Left lung (tissue), 10 donors: ENCODE results near the gene AZIN2. TPM values are rescaled to one million over a fixed set of nuclear protein-coding genes. Genes with fewer than 3 reads are reported as not detected.
A peak's percentile ranks its signal among the peaks of the same experiment; 100 is the strongest.

Source experiments
- ATAC-seq: fragments of 200-7000 bp; cut with Tn5 transposase; one replicate; pipeline ENCODE4 v1.9.1; 2020; ENCODE audit warnings: moderate library complexity
- DNase-seq, 4 donors: peaks; one replicate each; pipeline ENCODE4 v3.0.0-alpha.2; 2013 to 2020
- H3K27ac ChIP-seq, 2 donors: fragments of 200-600 bp; sonication (generic) in 1 of 2; one replicate each; pipeline versions ENCODE4 v1.5.0 to v1.8.0; 2020 to 2021
- H3K27me3 ChIP-seq, 2 donors: fragments of 200-600 bp; sonication (generic) in 1 of 2; one replicate each; pipeline versions ENCODE4 v1.5.0 to v1.8.0; 2020 to 2021
- H3K36me3 ChIP-seq, 2 donors: fragments of 200-600 bp; sonication (generic) in 1 of 2; one replicate each; pipeline versions ENCODE4 v1.5.0 to v1.8.0; 2020 to 2021
- H3K4me1 ChIP-seq, 2 donors: fragments of 200-600 bp; one replicate each; pipeline ENCODE4 v1.8.0; 2021
- H3K4me3 ChIP-seq, 2 donors: fragments of 200-600 bp; sonication (generic) in 1 of 2; one replicate each; pipeline versions ENCODE4 v1.5.0 to v1.8.0; 2020 to 2021; ENCODE audit warnings: mild to moderate bottlenecking in 1 of 2
- H3K9me3 ChIP-seq, 2 donors: fragments of 200-600 bp; sonication (generic) in 1 of 2; one replicate each; pipeline versions ENCODE4 v1.5.0 to v1.8.0; 2020 to 2021
- intact Hi-C, 2 donors: fragments of 100-400 bp; cut with DNase I; formaldehyde crosslinking; loops; one replicate each; pipeline versions ENCODE4 v1.11.2 to v1.14.2; 2022
- polyA plus RNA-seq, 6 donors: library from polyadenylated mRNA; unstranded; fragments of 120-200 nt; gene quantifications; one replicate each; pipeline ENCODE4 v1.2.1, GENCODE V29; 2013; ENCODE audit not compliant: insufficient read length in 6 of 6
- total RNA-seq, 2 donors: library from RNA; stranded (reverse); fragmentation: NEBNext Ultra II Directional; extraction: Animal tissue kit (Norgen Biotek cat#: 25700); gene quantifications; one replicate each; pipeline ENCODE4 v1.2.1, GENCODE V29; 2021
- TF ChIP-seq, protein P1 (sequence below), 2 donors: fragments of 200-600 bp; sonication (generic) in 1 of 2; IDR thresholded peaks; one replicate each; pipeline versions ENCODE4 v1.5.0 to v1.8.0; 2021; ENCODE audit warnings: antibody characterized with exemption in 2 of 2
- donor health status: DM: no; HTN: yes; CAD: no.
- donor health status: DM: no; HTN: no; CAD: no.

The AZIN2 gene
- total and polyA plus RNA-seq, 8 donors: 2.3 to 13.1 (median 8.6) TPM

DNA sequence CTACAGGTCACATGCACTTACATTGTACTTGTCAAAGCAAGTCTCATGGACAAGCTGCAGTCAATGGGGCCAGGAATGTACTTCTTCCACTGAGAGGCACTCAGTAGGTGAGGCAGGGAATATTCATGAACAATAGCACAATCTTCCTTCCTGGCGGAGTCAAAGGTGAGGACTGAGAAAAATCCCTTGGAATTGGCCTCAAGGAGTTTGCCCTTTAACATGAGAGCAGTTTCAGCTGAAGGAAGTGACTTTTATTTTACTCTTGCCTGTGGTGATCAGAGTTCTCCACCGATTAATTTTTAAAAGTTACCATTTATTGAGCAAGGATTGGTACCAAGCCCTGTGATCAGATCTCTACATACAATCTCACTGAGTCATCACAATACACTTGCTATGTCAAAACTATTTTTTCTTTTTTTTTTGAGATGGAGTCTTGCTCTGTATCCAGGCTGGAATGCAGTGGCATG is 33.1 kb upstream of the AZIN2 start:
- Histone ChIP-seq H3K4me3 (no peak overlapping the region), H3K9me3 (no peaks in the 10 kb centered on the region), H3K4me1 (peaks cover 0 to 35% of the 10 kb centered on the region in 2 donors), H3K27ac (peak overlapping the region in 1 of 2 donors; percentile 26), H3K36me3 (no peaks in the 10 kb centered on the region), H3K27me3 (no peaks in the 10 kb centered on the region)
- TF ChIP-seq, protein P1, sequence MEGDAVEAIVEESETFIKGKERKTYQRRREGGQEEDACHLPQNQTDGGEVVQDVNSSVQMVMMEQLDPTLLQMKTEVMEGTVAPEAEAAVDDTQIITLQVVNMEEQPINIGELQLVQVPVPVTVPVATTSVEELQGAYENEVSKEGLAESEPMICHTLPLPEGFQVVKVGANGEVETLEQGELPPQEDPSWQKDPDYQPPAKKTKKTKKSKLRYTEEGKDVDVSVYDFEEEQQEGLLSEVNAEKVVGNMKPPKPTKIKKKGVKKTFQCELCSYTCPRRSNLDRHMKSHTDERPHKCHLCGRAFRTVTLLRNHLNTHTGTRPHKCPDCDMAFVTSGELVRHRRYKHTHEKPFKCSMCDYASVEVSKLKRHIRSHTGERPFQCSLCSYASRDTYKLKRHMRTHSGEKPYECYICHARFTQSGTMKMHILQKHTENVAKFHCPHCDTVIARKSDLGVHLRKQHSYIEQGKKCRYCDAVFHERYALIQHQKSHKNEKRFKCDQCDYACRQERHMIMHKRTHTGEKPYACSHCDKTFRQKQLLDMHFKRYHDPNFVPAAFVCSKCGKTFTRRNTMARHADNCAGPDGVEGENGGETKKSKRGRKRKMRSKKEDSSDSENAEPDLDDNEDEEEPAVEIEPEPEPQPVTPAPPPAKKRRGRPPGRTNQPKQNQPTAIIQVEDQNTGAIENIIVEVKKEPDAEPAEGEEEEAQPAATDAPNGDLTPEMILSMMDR (IDR thresholded peaks at IDR 0.05): no peak
- intact Hi-C loops: no loop called here
- DNase-seq (peak in 1 of 4 donors; percentile 47), ATAC-seq (peak; percentile 82)

DNA sequence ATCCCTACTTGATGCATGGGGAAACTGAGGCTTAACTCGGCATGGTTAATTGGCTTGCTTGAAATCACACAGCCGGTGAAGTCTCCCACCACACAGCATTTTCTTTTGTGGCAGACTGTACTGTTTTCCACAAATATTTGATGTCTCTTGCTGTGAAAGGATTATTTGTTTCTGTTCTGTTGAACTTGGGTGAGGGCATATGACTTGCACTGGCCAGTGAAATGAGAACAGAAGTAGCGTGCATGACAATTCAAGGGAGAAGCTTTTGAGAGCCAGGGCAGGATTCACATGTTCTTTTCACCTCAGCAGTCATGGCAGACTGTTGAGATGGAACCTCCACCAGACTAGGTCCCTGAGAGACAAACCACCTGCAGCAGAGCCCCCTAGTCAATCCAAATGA is 32.5 kb upstream of the AZIN2 start:
- Histone ChIP-seq H3K27ac (peak overlapping the region in 1 of 2 donors; percentile 26), H3K27me3 (no peaks in the 10 kb centered on the region), H3K4me1 (peaks cover 0 to 35% of the 10 kb centered on the region in 2 donors), H3K36me3 (no peaks in the 10 kb centered on the region), H3K4me3 (no peak overlapping the region), H3K9me3 (no peaks in the 10 kb centered on the region)
- TF ChIP-seq, protein P1 (IDR thresholded peaks at IDR 0.05): no peak
- no peak for DNase-seq
- no peak for ATAC-seq
- intact Hi-C loops: no loop called here

DNA sequence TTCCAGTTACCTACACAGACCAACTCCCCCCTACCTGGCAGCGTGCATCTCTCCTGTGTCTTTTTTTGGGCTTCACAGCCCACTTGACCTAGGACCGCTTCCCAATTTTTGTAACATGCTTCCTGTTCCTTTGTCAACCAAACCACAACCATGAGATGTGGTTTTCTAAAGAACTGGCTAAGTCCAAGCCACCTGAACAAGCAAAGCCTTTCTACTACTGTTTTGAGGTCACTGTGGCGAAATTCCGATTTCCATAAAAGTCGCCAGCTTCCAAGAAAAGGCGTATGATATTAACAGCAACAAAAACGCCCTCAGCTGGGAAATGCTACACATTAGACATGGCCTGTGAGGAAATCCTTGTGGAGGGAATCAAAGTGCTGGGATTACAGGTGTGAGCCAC is 31.6 kb upstream of the AZIN2 start:
- ATAC-seq: no peak
- Histone ChIP-seq H3K36me3 (no peaks in the 10 kb centered on the region), H3K4me3 (no peak overlapping the region), H3K27ac (peak overlapping the region in 1 of 2 donors; percentile 57), H3K27me3 (no peaks in the 10 kb centered on the region), H3K9me3 (no peaks in the 10 kb centered on the region), H3K4me1 (peaks cover 0 to 35% of the 10 kb centered on the region in 2 donors)
- intact Hi-C loops: no loop called here
- TF ChIP-seq, protein P1 (IDR thresholded peaks at IDR 0.05): no peak
- DNase-seq: no peak

DNA sequence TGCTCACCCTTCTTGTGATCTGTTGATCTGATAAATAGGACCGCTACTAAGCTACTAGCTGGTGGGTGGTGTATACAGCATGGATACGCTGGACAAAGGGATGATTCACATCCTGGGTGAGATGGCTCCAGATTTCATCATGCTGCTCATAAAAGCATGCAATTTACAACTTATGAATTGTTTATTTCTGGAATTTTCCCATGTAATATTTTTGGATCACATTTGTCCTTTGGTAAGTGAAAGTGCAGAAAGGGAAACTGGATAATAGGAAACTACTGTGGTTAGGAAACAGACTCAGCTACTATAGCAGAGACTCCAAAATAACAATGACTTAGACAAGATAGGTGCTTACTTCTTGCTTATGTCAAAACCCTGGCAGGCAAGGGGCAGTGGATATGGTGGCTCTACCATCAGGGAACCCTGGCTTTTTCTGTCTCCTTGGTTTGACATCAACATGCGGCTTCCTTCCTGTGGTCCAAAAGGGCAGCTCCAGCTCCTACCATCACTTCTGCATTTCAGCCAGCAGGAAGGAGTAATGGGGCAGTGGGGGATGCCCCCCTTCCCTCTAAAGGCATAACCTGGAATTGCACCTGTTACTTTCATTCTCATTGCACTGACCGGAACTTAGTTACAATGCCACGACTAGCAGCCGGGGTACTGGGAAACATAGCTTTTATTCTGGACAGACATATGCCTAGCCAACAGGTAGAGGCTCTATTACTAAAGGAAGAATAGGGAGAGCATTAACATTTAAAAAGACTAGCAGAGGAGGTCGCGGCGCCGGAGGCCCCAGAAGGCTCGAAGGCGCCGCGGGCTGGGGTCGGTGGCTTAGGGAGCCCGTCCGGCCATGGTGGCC is 30.5 kb upstream of the AZIN2 start:
- H3K4me3 ChIP-seq: no peak overlapping the region
- no peaks in the 10 kb centered on the region for H3K36me3 ChIP-seq
- TF ChIP-seq, protein P1 (IDR thresholded peaks at IDR 0.05): no peak
- peaks cover 0 to 38% of the 10 kb centered on the region in 2 donors for H3K4me1 ChIP-seq
- no peaks in the 10 kb centered on the region for H3K9me3 ChIP-seq
- peak; percentile 41 for ATAC-seq
- no peaks in the 10 kb centered on the region for H3K27me3 ChIP-seq
- peak overlapping the region in 1 of 2 donors; percentile 57 for H3K27ac ChIP-seq
- intact Hi-C loops: no loop called here
- DNase-seq: no peak

DNA sequence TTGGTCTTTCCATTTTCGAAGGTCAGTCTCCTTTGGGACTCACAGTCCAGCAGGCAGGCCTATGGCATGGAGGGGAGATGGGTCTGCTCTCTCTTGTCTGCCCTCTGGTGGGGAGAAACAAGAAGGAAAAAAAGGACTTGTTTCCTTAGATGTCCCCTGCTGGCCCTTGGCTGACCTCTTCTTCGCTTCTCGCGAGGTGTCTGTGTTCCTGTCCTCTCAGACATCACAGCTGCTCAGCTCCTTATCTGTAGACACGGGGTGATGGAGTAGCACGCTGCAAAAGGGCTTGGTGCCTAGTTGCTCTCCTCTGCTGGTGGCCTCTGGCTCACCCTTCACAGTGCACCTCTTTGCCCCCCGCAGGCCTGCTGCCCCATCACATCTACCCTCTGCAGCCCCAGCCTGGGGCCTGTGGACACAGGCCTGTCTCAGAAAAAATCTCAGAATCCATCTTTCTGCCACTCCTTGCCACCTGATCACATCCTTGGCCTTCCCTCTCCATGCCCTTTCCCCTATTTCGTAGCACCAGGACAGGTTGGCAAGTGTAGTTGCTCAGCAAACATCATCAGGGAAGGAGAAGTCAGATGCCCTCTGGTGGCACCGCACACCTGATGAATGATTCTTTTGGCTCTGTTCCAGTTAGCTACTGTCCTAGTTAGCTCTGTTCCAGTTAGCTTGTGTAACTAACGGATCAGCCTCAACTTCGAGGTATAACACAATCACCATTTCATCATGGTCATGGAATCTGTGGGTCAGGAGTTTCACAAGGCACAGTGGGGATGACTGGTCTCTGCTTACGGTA is 25.5 kb upstream of the AZIN2 start:
- Histone ChIP-seq H3K4me3 (no peak overlapping the region), H3K9me3 (no peaks in the 10 kb centered on the region), H3K4me1 (peaks cover 0 to 18% of the 10 kb centered on the region in 2 donors), H3K27me3 (no peaks in the 10 kb centered on the region), H3K27ac (peak overlapping the region in 1 of 2 donors; percentile 41), H3K36me3 (no peaks in the 10 kb centered on the region)
- ATAC-seq (peak; percentile 98), DNase-seq (peak in 3 of 4 donors; percentile 63 to 83 (median 66))
- TF ChIP-seq, protein P1 (IDR thresholded peaks at IDR 0.05): peak; percentile 32 to 75
- intact Hi-C loops: no loop called here
